Gastrocnemius medialis (tissue), 4 donors: ENCODE data around the gene TPT1. TPM values are rescaled to one million over a fixed set of nuclear protein-coding genes. Genes with fewer than 3 reads are reported as not detected.

ENCODE experiments used
- ATAC-seq, 2 donors: fragments of 150-250 bp; one replicate each; pipeline ENCODE4 v1.9.1; 2016
- DNase-seq, 2 donors: peaks; one replicate each; pipeline ENCODE4 v3.0.0-alpha.2; 2019
- H3K27ac ChIP-seq, 4 donors: fragments of 200-600 bp; sonication (generic); 1 replicate in 1 of 4; 2 replicates in 3 of 4; pipeline ENCODE4 v1.5.1; 2016 to 2018; ENCODE audit warnings: mild to moderate bottlenecking in 2 of 4, moderate library complexity in 1 of 4
- H3K27me3 ChIP-seq, 3 donors: fragments of 200-600 bp; sonication (generic) in 2 of 3; 1 replicate in 1 of 3; 2 replicates in 2 of 3; pipeline versions ENCODE4 v1.5.1 to v1.6.0; 2016 to 2019; ENCODE audit warnings: mild to moderate bottlenecking in 1 of 3, moderate library complexity in 1 of 3
- H3K36me3 ChIP-seq, 2 donors: fragments of 200-600 bp; sonication (generic) in 1 of 2; one replicate each; pipeline ENCODE4 v1.5.1; 2017 to 2018
- H3K4me1 ChIP-seq, 2 donors: fragments of 200-600 bp; sonication (generic) in 1 of 2; one replicate each; pipeline ENCODE4 v1.5.1; 2016 to 2017; ENCODE audit warnings: mild to moderate bottlenecking in 2 of 2
- H3K4me3 ChIP-seq, 4 donors: fragments of 200-600 bp; sonication (generic) in 3 of 4; 1 replicate in 1 of 4; 2 replicates in 3 of 4; pipeline ENCODE4 v1.5.1; 2016 to 2019; ENCODE audit warnings: mild to moderate bottlenecking in 2 of 4
- H3K9me3 ChIP-seq, 3 donors: fragments of 200-600 bp; sonication (generic) in 2 of 3; 1 replicate in 1 of 3; 2 replicates in 2 of 3; pipeline ENCODE4 v1.5.1; 2016 to 2019
- CTCF ChIP-seq, 5 experiments: fragments of 450-650 bp in 3 of 5; fragments of 200-600 bp in 2 of 5; sonication (generic) in 2 of 5; IDR thresholded peaks in 4 of 5; conservative IDR thresholded peaks in 1 of 5; 1 replicate in 4 of 5; 2 replicates in 1 of 5; pipeline ENCODE4 v1.5.1; 2016 to 2019; ENCODE audit warnings: antibody characterized with exemption in 5 of 5, mild to moderate bottlenecking in 3 of 5, moderate library complexity in 3 of 5
- POLR2A ChIP-seq, 2 donors: fragments of 450-650 bp; IDR thresholded peaks; one replicate each; pipeline ENCODE4 v1.6.1; 2017; ENCODE audit warnings: antibody characterized with exemption in 2 of 2, mild to moderate bottlenecking in 2 of 2, moderate library complexity in 2 of 2
- in situ Hi-C, 4 donors: fragments of 200-750 bp; cut with MboI; loops; one replicate each; pipeline versions ENCODE4 v1.15.0 to v1.8.0; 2017; ENCODE audit warnings: low sequenced_read_pairs in 4 of 4
- intact Hi-C: fragments of 100-400 bp; cut with DNase I; formaldehyde crosslinking; loops from one replicate; pipeline ENCODE4 v1.15.1; 2023; ENCODE audit warnings: low total_unique reads
- total RNA-seq, 4 donors: library from RNA; depleted of rRNA; stranded (reverse); fragments of >200 nt; gene quantifications; one replicate each; pipeline versions ENCODE4 v1.1.0 to v1.2.3, GENCODE V29; 2016

Gene TPT1
- total RNA-seq, 4 donors from 2014 or later, result 4,595 to 7,577 (median 5,951) TPM

GRCh38 chr13:45325806-45326205 is 15.2 kb downstream of the TPT1 start:
- Histone ChIP-seq H3K27me3 (no peaks in the 10 kb centered on the region), H3K36me3 (no peaks in the 10 kb centered on the region), H3K9me3 (no peaks in the 10 kb centered on the region), H3K4me3 (no peak overlapping the region), H3K27ac (peak overlapping the region; percentile 78 to 85 (median 80)), H3K4me1 (peaks cover 43 to 44% of the 10 kb centered on the region in 2 donors)
- in situ Hi-C loops (no loop called here), intact Hi-C loops (no loop called here)
- ATAC-seq (peak; percentile 92 to 98), DNase-seq (peak; percentile 70 to 86)
- TF ChIP-seq CTCF (IDR thresholded peaks at IDR 0.05 in 4 of 5, conservative IDR thresholded peaks at IDR 0.05 in 1 of 5) (no peak), POLR2A (IDR thresholded peaks at IDR 0.05) (no peak)

DNA sequence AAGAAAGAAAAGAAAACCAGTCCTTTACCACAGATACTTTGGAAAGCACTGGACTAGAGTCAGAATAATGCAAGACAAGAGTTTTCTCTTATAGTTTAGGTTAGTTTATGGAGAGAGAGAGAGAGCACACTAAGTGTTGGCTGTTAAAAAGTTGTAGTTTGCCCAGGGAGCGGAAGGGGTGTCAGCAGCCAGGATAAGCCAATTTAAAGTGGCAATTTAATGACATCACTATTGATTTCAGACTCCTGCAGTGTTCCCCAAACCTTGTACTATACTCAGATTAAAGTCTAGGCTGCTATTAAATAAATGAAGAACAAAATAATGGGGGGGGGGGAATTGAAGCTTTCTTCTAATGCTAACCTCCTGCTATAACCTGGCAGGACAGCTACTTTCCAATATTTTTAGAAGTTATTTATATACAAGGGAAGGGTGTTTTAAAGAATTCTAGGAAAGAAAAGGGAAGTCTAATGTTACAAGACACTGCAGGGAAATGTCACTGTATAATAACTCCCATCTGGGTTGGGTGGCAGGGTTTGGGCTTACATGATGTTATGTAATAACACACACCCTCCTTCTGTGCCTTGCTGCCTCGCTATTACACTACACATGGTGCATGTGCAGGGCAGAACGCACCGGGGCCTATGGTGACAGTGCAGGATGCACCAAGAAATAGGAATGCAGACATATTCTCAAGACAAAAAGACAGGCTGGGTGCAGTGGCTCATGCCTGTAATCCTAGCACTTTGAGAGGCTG is 19.9 kb downstream of the TPT1 start:
- no peaks in the 10 kb centered on the region for H3K9me3 ChIP-seq
- H3K4me3 ChIP-seq, result no peak overlapping the region
- DNase-seq (no peak), ATAC-seq (no peak)
- no peak overlapping the region for H3K27ac ChIP-seq
- intact Hi-C loops, result no loop called here
- H3K27me3 ChIP-seq, result no peaks in the 10 kb centered on the region
- TF ChIP-seq POLR2A (IDR thresholded peaks at IDR 0.05) (no peak), CTCF (IDR thresholded peaks at IDR 0.05 in 4 of 5, conservative IDR thresholded peaks at IDR 0.05 in 1 of 5) (no peak)
- peaks cover 17 to 22% of the 10 kb centered on the region in 2 donors for H3K4me1 ChIP-seq
- in situ Hi-C loops, result loop anchor here in 2 of 4 donors (25.0 kb wide), 1 partner anchor 1409 kb away; no protein-coding TSS in a partner anchor
- no peaks in the 10 kb centered on the region for H3K36me3 ChIP-seq

- ATAC-seq, result no peak
- in situ Hi-C loops, result loop anchor here in 2 of 4 donors (25.0 kb wide), 1 partner anchor 1405 kb away; no protein-coding TSS in a partner anchor
- TF ChIP-seq POLR2A (IDR thresholded peaks at IDR 0.05) (no peak), CTCF (IDR thresholded peaks at IDR 0.05 in 4 of 5, conservative IDR thresholded peaks at IDR 0.05 in 1 of 5) (no peak)
These were observed 24.0 kb downstream of the TPT1 start for GRCh38 chr13:45316996-45317395.

GRCh38 chr13:45316338-45316737 is 24.6 kb downstream of the TPT1 start:
- Histone ChIP-seq H3K4me1 (peaks cover 0 to 12% of the 10 kb centered on the region in 2 donors), H3K27me3 (no peaks in the 10 kb centered on the region), H3K36me3 (no peaks in the 10 kb centered on the region), H3K9me3 (no peaks in the 10 kb centered on the region), H3K4me3 (no peak overlapping the region), H3K27ac (no peak overlapping the region)
- TF ChIP-seq CTCF (IDR thresholded peaks at IDR 0.05 in 4 of 5, conservative IDR thresholded peaks at IDR 0.05 in 1 of 5) (no peak), POLR2A (IDR thresholded peaks at IDR 0.05) (no peak)
- in situ Hi-C loops (loop anchor here in 2 of 4 donors (25.0 kb wide), 1 partner anchor 1404 kb away; no protein-coding TSS in a partner anchor), intact Hi-C loops (no loop called here)
- DNase-seq (no peak), ATAC-seq (no peak)

More at GRCh38 chr13:45316996-45317395, 24.0 kb downstream of the TPT1 start:
- H3K4me1 ChIP-seq, result peaks cover 0 to 7% of the 10 kb centered on the region in 2 donors
- H3K27ac ChIP-seq, result no peak overlapping the region
- H3K27me3 ChIP-seq, result no peaks in the 10 kb centered on the region
- no peak overlapping the region for H3K4me3 ChIP-seq
- no peaks in the 10 kb centered on the region for H3K9me3 ChIP-seq
- intact Hi-C loops, result no loop called here
- no peaks in the 10 kb centered on the region for H3K36me3 ChIP-seq
- no peak for DNase-seq
